Chondrocyte (in vitro differentiated cells): ENCODE data around the gene CLK2. TPM values are rescaled to one million over a fixed set of nuclear protein-coding genes. Genes with fewer than 3 reads are reported as not detected.

ENCODE experiments used
- DNase-seq: peaks from one replicate; pipeline ENCODE4 v3.0.0; 2021; ENCODE audit warnings: mixed read lengths, low spot score
- H3K27ac Mint-ChIP-seq: one replicate; pipeline ENCODE4 v1.8.0; 2021; ENCODE audit warnings: mild to moderate bottlenecking, moderate library complexity, mixed read lengths; ENCODE audit not compliant: unreplicated experiment
- H3K27me3 Mint-ChIP-seq: 2 replicates; pipeline ENCODE4 v1.8.0; 2021; ENCODE audit warnings: low read depth, mixed read lengths
- H3K36me3 Mint-ChIP-seq: 2 replicates; pipeline ENCODE4 v1.8.0; 2021; ENCODE audit warnings: low read depth, mixed read lengths
- H3K4me1 Mint-ChIP-seq: 2 replicates; pipeline ENCODE4 v1.8.0; 2021; ENCODE audit warnings: low read depth, mild to moderate bottlenecking, mixed read lengths
- H3K4me3 Mint-ChIP-seq: one replicate; pipeline ENCODE4 v1.8.0; 2021; ENCODE audit warnings: mild to moderate bottlenecking, moderate library complexity, mixed read lengths; ENCODE audit not compliant: unreplicated experiment
- H3K9me3 Mint-ChIP-seq: 2 replicates; pipeline ENCODE4 v1.8.0; 2021; ENCODE audit warnings: low read depth, mixed read lengths
- long read RNA-seq: library from polyadenylated mRNA; stranded (forward); transcript quantifications from one replicate; pipeline ENCODE4 v2.0.0, GENCODE V29; 2021
- total RNA-seq: library from RNA; stranded (reverse); gene quantifications from 3 replicates; pipeline ENCODE4 v1.2.1, GENCODE V29; 2021
- TF ChIP-seq, protein P1 (sequence below): fragments of 200-600 bp; sonication (generic); IDR thresholded peaks from 2 replicates; pipeline ENCODE4 v1.5.0; 2021; ENCODE audit warnings: antibody characterized with exemption, mild to moderate bottlenecking, moderate library complexity

Gene CLK2
- 36.7 to 50.2 TPM (median 37.0 TPM) in 3 replicates for total RNA-seq
- long read RNA-seq, transcript CLK2-205 (12 exons, 1,885 nt): major isoform, 5 of 18 reads
- long read RNA-seq, partial matches to known transcripts: 2 of 18 reads
- long read RNA-seq, other reads (novel, unspliced or antisense): 9 of 18 reads

DNA sequence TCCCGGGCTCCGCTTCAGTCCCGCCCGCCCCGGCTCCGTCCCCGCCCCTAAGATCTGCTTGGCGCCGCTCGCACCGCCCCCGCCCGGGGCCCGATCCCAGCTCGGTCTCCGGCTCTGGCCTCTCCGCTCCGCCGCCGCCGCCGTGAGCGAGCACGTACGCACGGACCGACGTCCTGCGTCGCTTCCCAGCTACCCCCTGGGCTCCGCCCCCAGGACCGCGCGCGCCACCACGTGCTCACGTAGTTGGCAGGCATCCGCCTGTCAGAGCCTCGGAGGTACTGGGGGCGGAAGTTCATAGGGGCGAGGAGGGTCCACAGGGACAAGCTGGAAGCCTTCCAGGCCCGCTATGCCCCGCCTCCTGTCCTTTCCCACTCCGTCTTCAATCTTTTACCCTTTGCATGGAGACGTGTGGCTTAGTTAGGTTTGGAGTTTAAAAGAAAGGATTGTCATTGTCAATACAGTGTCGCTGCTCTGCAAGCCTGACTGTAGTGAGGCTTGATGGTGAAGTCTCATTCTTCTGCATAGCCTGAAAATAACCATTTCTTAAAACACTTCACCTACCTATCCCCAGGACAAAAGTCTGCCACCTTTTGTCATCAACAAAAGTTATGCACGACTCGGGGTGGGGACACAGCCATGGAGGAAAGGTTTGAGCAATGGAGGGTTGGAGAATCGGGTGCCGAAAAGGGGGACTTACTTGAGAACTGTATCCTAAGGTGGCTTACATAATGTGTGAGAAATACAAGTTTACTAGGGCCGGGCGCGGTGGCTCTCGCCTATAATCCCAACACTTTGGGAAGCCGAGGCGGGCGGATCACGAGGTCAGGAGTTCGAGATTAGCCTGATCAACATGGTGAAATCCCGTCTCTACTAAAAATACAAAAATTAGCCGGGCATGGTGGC, at the start of gene CLK2:
Gene CLK2, minus strand, starts transcription at position 162 of the 903 bp plus-strand sequence. CDS start 2,527 bp downstream, outside the sequence.
- DNase-seq: peak; percentile 98
- H3K27me3 Mint-ChIP-seq: no peaks in the 10 kb centered on the region
- H3K36me3 Mint-ChIP-seq: peaks cover 12% of the 10 kb centered on the region
- H3K4me3 Mint-ChIP-seq: peak within 1 kb of the TSS; percentile 96
- TF ChIP-seq, protein P1, sequence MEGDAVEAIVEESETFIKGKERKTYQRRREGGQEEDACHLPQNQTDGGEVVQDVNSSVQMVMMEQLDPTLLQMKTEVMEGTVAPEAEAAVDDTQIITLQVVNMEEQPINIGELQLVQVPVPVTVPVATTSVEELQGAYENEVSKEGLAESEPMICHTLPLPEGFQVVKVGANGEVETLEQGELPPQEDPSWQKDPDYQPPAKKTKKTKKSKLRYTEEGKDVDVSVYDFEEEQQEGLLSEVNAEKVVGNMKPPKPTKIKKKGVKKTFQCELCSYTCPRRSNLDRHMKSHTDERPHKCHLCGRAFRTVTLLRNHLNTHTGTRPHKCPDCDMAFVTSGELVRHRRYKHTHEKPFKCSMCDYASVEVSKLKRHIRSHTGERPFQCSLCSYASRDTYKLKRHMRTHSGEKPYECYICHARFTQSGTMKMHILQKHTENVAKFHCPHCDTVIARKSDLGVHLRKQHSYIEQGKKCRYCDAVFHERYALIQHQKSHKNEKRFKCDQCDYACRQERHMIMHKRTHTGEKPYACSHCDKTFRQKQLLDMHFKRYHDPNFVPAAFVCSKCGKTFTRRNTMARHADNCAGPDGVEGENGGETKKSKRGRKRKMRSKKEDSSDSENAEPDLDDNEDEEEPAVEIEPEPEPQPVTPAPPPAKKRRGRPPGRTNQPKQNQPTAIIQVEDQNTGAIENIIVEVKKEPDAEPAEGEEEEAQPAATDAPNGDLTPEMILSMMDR: peak; percentile 26
- H3K27ac Mint-ChIP-seq: peak within 1 kb of the TSS; percentile 97
- H3K4me1 Mint-ChIP-seq: peaks cover 34% of the 10 kb centered on the region
- no peaks in the 10 kb centered on the region for H3K9me3 Mint-ChIP-seq

DNA sequence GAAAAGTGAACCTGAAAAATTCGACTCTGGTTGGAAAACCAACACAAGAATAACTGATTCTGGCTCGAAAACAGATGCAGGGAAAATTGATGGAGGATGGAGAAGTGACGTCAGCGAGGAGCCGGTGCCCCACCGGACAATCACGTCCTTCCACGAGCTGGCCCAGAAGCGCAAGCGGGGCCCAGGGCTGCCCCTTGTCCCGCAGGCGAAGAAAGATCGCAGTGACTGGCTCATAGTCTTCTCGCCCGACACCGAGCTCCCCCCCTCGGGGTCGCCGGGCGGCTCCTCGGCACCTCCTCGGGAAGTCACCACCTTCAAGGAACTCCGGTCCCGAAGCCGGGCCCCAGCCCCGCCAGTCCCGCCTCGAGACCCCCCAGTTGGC, 49.3 kb upstream of the CLK2 start:
- H3K36me3 Mint-ChIP-seq: peaks cover 4% of the 10 kb centered on the region
- no peaks in the 10 kb centered on the region for H3K27me3 Mint-ChIP-seq
- no peaks in the 10 kb centered on the region for H3K9me3 Mint-ChIP-seq
- no peak for DNase-seq
- H3K4me1 Mint-ChIP-seq: peaks cover 39% of the 10 kb centered on the region
- TF ChIP-seq, protein P1: no peak
- H3K4me3 Mint-ChIP-seq: peak overlapping the region; percentile 89
- peak overlapping the region; percentile 83 for H3K27ac Mint-ChIP-seq

DNA sequence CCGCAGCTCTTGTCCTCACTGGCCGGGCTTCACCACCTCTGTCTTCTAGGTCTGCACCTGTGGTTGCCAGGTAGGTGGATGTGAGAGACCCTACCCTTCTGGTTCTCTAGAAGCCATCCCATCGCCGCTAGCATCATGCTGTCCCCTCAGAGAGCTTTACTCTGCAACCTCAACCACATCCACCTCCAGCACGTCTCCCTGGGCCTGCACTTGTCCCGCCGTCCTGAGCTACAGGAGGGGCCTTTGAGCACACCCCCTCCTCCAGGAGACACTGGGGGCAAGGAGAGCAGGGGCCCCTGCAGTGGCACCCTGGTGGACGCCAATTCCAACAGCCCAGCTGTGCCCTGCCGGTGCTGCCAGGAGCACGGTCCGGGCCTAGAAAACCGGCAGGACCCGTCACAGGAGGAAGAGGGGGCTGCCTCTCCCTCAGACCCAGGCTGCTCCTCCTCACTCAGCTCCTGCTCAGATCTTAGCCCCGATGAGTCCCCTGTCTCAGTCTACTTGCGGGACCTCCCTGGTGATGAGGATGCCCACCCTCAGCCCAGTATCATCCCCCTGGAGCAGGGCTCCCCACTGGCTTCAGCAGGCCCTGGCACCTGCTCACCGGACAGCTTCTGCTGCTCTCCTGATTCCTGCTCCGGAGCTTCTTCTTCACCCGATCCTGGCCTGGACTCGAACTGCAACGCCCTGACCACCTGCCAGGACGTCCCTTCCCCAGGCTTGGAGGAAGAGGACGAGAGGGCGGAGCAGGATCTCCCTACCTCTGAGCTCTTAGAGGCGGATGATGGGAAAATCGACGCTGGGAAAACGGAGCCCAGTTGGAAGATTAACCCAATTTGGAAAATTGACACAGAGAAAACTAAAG, 48.6 kb upstream of the CLK2 start:
- Mint-ChIP-seq H3K4me1 (peaks cover 39% of the 10 kb centered on the region), H3K27me3 (no peaks in the 10 kb centered on the region), H3K4me3 (peak overlapping the region; percentile 89), H3K9me3 (no peaks in the 10 kb centered on the region), H3K27ac (peak overlapping the region; percentile 83), H3K36me3 (peaks cover 4% of the 10 kb centered on the region)
- no peak for DNase-seq
- TF ChIP-seq, protein P1: no peak

DNA sequence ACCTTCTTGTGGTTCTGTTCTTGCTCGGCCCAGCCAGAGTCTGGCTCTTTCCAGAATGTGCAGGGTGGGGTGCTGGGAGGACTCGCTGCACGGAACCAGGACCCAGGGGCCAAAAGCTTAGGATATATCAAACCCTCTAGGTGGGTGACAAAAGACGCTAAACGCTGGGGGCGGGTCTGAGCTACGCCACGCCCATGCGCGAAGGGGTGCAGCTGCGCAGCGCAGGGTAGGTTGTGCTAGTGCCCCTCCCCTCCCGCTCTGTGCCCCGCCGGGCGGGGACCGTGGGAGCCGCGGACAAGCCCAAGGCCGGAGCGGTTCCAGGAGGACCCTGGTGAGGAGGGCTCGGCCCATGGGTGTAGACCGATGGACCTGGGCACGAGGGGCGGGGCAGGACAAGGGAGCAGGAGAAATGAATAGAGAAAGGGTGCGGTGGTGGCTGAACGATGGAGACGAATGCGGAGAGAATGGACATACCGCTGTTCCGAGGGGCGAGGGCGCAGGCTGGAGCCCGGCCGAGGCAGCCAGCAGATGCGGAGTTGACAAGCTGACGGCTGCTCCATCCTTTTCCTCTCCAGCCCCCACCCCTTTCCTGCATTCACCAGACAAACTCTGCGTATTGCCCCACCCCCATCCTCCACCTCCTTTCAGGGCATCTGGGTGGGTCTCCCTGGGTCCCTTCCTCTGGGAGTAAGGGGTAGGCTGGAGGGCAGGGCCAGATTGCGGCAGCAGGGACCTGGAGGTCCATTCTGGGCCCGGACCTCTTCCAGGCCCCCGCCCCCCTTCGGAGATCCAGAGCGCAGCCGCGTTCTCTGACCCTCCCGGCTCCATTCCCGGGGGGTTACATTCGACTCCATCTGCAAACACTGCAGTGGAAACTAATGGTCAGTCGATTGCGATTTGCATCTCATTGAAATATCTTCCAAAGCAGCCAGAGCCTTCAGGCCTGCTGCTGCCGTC, 47.6 kb upstream of the CLK2 start, which contains the start of gene RUSC1:
Gene RUSC1, plus strand, starts transcription at position 234 of the 957 bp plus-strand sequence. CDS start 880 bp downstream, outside the sequence.
- Mint-ChIP-seq H3K4me3 (peak within 1 kb of the TSS; percentile 66), H3K27me3 (no peaks in the 10 kb centered on the region), H3K4me1 (peaks cover 35% of the 10 kb centered on the region), H3K36me3 (peaks cover 4% of the 10 kb centered on the region), H3K9me3 (no peaks in the 10 kb centered on the region), H3K27ac (peak within 1 kb of the TSS; percentile 81)
- TF ChIP-seq, protein P1: no peak
- no peak for DNase-seq
